GM23338 (cell line): ENCODE measurements around the gene SBF2. TPM values are rescaled to one million over a fixed set of nuclear protein-coding genes. Genes with fewer than 3 reads are reported as not detected.

ENCODE experiments used
- ATAC-seq: fragments of 200-7000 bp; cut with Tn5 transposase; 3 replicates; pipeline ENCODE4 v1.9.1; 2020
- DNase-seq: peaks from one replicate; pipeline ENCODE4 v3.0.0-alpha.2; 2015; ENCODE audit warnings: low spot score
- H2AFZ ChIP-seq: fragments of 200-600 bp; sonication (generic); 2 replicates; pipeline ENCODE4 v1.8.0; 2016; ENCODE audit warnings: antibody characterized with exemption, mild to moderate bottlenecking, moderate library complexity
- H3F3A ChIP-seq: fragments of 200-600 bp; sonication (generic); replicated peaks from 2 replicates; pipeline ENCODE4 v1.8.0; 2017; ENCODE audit warnings: antibody characterized with exemption, mixed run types, low read depth
- H3K27ac ChIP-seq: fragments of 200-600 bp; sonication (generic); 2 replicates; pipeline ENCODE4 v1.6.1; 2016; ENCODE audit warnings: low read depth
- H3K27me3 ChIP-seq: fragments of 200-600 bp; sonication (generic); 2 replicates; pipeline ENCODE4 v1.8.0; 2016; ENCODE audit warnings: mild to moderate bottlenecking, mixed run types, moderate library complexity; ENCODE audit not compliant: insufficient read depth
- H3K36me3 ChIP-seq: fragments of 200-600 bp; sonication (generic); 2 replicates; pipeline ENCODE4 v1.8.0; 2016; ENCODE audit warnings: mild to moderate bottlenecking; ENCODE audit not compliant: insufficient read depth
- H3K4me1 ChIP-seq: fragments of 200-600 bp; sonication (generic); 2 replicates; pipeline ENCODE4 v1.8.0; 2016; ENCODE audit warnings: mild to moderate bottlenecking, moderate library complexity; ENCODE audit not compliant: insufficient read depth
- H3K4me2 ChIP-seq: fragments of 200-600 bp; sonication (generic); 2 replicates; pipeline ENCODE4 v1.7.1; 2017; ENCODE audit warnings: mixed run types
- H3K4me3 ChIP-seq: fragments of 200-600 bp; sonication (generic); 2 replicates; pipeline ENCODE4 v1.6.1; 2016; ENCODE audit warnings: mixed run types
- H3K79me2 ChIP-seq: fragments of 200-600 bp; sonication (generic); replicated peaks from 2 replicates; pipeline ENCODE4 v1.8.0; 2017; ENCODE audit warnings: mild to moderate bottlenecking; ENCODE audit not compliant: insufficient read depth
- H3K9me2 ChIP-seq: fragments of 200-600 bp; sonication (generic); 2 replicates; pipeline ENCODE4 v1.8.0; 2017; ENCODE audit not compliant: insufficient read depth
- H4K20me1 ChIP-seq: fragments of 200-600 bp; sonication (generic); replicated peaks from 2 replicates; pipeline ENCODE4 v1.8.0; 2017; ENCODE audit warnings: mild to moderate bottlenecking; ENCODE audit not compliant: insufficient read depth
- H3K27ac Mint-ChIP-seq: 2 replicates; pipeline ENCODE4 v1.8.0; 2020; ENCODE audit warnings: inconsistent platforms, mild to moderate bottlenecking, moderate library complexity, mixed read lengths
- H3K27me3 Mint-ChIP-seq: 3 replicates; pipeline ENCODE4 v1.8.0; 2022; ENCODE audit warnings: low read depth, mild to moderate bottlenecking, moderate library complexity, mixed read lengths, inconsistent platforms; ENCODE audit not compliant: insufficient read depth, poor library complexity
- H3K36me3 Mint-ChIP-seq: 3 replicates; pipeline ENCODE4 v1.8.0; 2021; ENCODE audit warnings: low read depth, mild to moderate bottlenecking, inconsistent platforms, moderate library complexity, mixed read lengths
- H3K4me1 Mint-ChIP-seq: 3 replicates; pipeline ENCODE4 v1.8.0; 2020; ENCODE audit warnings: mild to moderate bottlenecking, inconsistent platforms, mixed read lengths
- H3K4me3 Mint-ChIP-seq: 3 replicates; pipeline ENCODE4 v1.8.0; 2021; ENCODE audit warnings: moderate library complexity, mild to moderate bottlenecking, inconsistent platforms, mixed read lengths
- H3K9me3 Mint-ChIP-seq: 3 replicates; pipeline ENCODE4 v1.8.0; 2020; ENCODE audit warnings: moderate library complexity, mild to moderate bottlenecking, inconsistent platforms, mixed read lengths
- CREB1 ChIP-seq: fragments of 250-450 bp; sonication (Bioruptor Pico); IDR thresholded peaks from 2 replicates; pipeline ENCODE4 v1.5.0; 2020; ENCODE audit warnings: low read depth, mild to moderate bottlenecking, moderate library complexity
- EZH2 ChIP-seq: fragments of 200-600 bp; sonication (generic); IDR thresholded peaks from one replicate; pipeline ENCODE4 v1.8.0; 2017; ENCODE audit warnings: antibody characterized with exemption, mild to moderate bottlenecking, low read depth; ENCODE audit not compliant: unreplicated experiment
- EZH2phosphoT487 ChIP-seq: fragments of 200-600 bp; sonication (generic); IDR thresholded peaks from one replicate; pipeline ENCODE4 v1.8.1; 2018; ENCODE audit warnings: antibody characterized with exemption; ENCODE audit not compliant: unreplicated experiment
- JUNB ChIP-seq: IDR thresholded peaks from one replicate; pipeline ENCODE4 v1.6.1; 2016; ENCODE audit warnings: antibody characterized with exemption; ENCODE audit not compliant: unreplicated experiment
- NANOG ChIP-seq: IDR thresholded peaks from 2 replicates; pipeline ENCODE4 v1.6.1; 2016; ENCODE audit warnings: antibody characterized with exemption, borderline replicate concordance
- POLR2AphosphoS5 ChIP-seq: IDR thresholded peaks from 2 replicates; pipeline ENCODE4 v1.6.1; 2016; ENCODE audit warnings: antibody characterized with exemption, low read depth
- REST ChIP-seq: IDR thresholded peaks from one replicate; pipeline ENCODE4 v1.6.1; 2018; ENCODE audit warnings: antibody characterized with exemption; ENCODE audit not compliant: unreplicated experiment
- STAT1 ChIP-seq: IDR thresholded peaks from one replicate; pipeline ENCODE4 v1.6.1; 2016; ENCODE audit warnings: antibody characterized with exemption; ENCODE audit not compliant: unreplicated experiment
- ZNF114 ChIP-seq: fragments of 250-450 bp; sonication (Bioruptor Pico); IDR thresholded peaks from 2 replicates; pipeline ENCODE4 v1.5.0; 2020; ENCODE audit warnings: mild to moderate bottlenecking, moderate library complexity
- ZNF331 ChIP-seq: fragments of 250-450 bp; sonication (Bioruptor Pico); IDR thresholded peaks from 2 replicates; pipeline ENCODE4 v1.5.0; 2020; ENCODE audit warnings: low read depth, mild to moderate bottlenecking, moderate library complexity
- ZNF462 ChIP-seq: fragments of 250-450 bp; sonication (Bioruptor Pico); IDR thresholded peaks from 2 replicates; pipeline ENCODE4 v1.5.0; 2020; ENCODE audit warnings: mild to moderate bottlenecking, moderate library complexity
- polyA plus RNA-seq: library from polyadenylated mRNA; unstranded; fragments of >200 nt; fragmentation: Nextera tagmentation; extraction: Ambion mirVana; gene quantifications from 2 replicates; pipeline ENCODE4 v1.2.1, GENCODE V29; 2016
- total RNA-seq: library from RNA; depleted of rRNA; stranded (reverse); fragments of >200 nt; shearing (Covaris generic); gene quantifications from 2 replicates; pipeline ENCODE4 v1.2.3, GENCODE V29; 2014
- TF ChIP-seq, protein P1 (sequence below): IDR thresholded peaks from 2 replicates; pipeline ENCODE4 v1.6.1; 2016; ENCODE audit warnings: antibody characterized with exemption

The SBF2 gene
- total and polyA plus RNA-seq, 2 experiments from 2014 or later, result 25.6 to 53.5 TPM

- peaks cover 10% of the 10 kb centered on the region; the same call in 1 of the 2 replicates for H3K36me3 ChIP-seq
- Mint-ChIP-seq H3K27me3 (peaks cover 1% of the 10 kb centered on the region), H3K4me3 (no peak overlapping the region), H3K36me3 (peaks cover 29% of the 10 kb centered on the region), H3K4me1 (peaks cover 5% of the 10 kb centered on the region; the same call in 2 of the 3 replicates), H3K9me3 (peaks cover 29% of the 10 kb centered on the region), H3K27ac (no peak overlapping the region)
- no peaks in the 10 kb centered on the region for H3K4me1 ChIP-seq
- H3K4me2 ChIP-seq, result no peak overlapping the region
- no peak overlapping the region for H3K4me3 ChIP-seq
- H2AFZ ChIP-seq, result no peak overlapping the region
- no peak for ATAC-seq
- no peaks in the 10 kb centered on the region for H3K27me3 ChIP-seq
- no peaks in the 10 kb centered on the region for H4K20me1 ChIP-seq
- H3K79me2 ChIP-seq, result peaks cover 11% of the 10 kb centered on the region
- DNase-seq, result no peak
- H3K27ac ChIP-seq, result no peak overlapping the region
- no peaks in the 10 kb centered on the region for H3F3A ChIP-seq
- H3K9me2 ChIP-seq, result no peaks in the 10 kb centered on the region
- TF ChIP-seq JUNB (no peak), EZH2phosphoT487 (no peak), NANOG (no peak)
Measured at GRCh38 chr11:10221342-10221741, 72.7 kb downstream of the SBF2 start.

GRCh38 chr11:10211470-10211869 lies 82.5 kb downstream of the SBF2 start:
- Histone ChIP-seq H3F3A (no peaks in the 10 kb centered on the region), H3K27me3 (no peaks in the 10 kb centered on the region), H3K4me1 (peaks cover 10% of the 10 kb centered on the region), H3K79me2 (peaks cover 5% of the 10 kb centered on the region), H3K36me3 (no peaks in the 10 kb centered on the region), H3K4me2 (no peak overlapping the region), H4K20me1 (no peaks in the 10 kb centered on the region), H3K9me2 (no peaks in the 10 kb centered on the region), H3K27ac (no peak overlapping the region), H2AFZ (no peak overlapping the region), H3K4me3 (no peak overlapping the region)
- Mint-ChIP-seq H3K9me3 (no peaks in the 10 kb centered on the region), H3K27me3 (no peaks in the 10 kb centered on the region), H3K4me1 (peaks cover 7% of the 10 kb centered on the region; the same call in 2 of the 3 replicates), H3K4me3 (no peak overlapping the region), H3K27ac (no peak overlapping the region), H3K36me3 (no peaks in the 10 kb centered on the region; the same call in 2 of the 3 replicates)
- DNase-seq, result no peak
- no peak for ATAC-seq
- no peak for TF ChIP-seq POLR2AphosphoS5
- TF ChIP-seq EZH2, result no peak
- no peak for TF ChIP-seq ZNF331 (CRISPR knock-in tag)
- TF ChIP-seq, protein P1, sequence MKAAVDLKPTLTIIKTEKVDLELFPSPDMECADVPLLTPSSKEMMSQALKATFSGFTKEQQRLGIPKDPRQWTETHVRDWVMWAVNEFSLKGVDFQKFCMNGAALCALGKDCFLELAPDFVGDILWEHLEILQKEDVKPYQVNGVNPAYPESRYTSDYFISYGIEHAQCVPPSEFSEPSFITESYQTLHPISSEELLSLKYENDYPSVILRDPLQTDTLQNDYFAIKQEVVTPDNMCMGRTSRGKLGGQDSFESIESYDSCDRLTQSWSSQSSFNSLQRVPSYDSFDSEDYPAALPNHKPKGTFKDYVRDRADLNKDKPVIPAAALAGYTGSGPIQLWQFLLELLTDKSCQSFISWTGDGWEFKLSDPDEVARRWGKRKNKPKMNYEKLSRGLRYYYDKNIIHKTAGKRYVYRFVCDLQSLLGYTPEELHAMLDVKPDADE, result no peak
- TF ChIP-seq ZNF462 (CRISPR knock-in tag), result no peak
- TF ChIP-seq CREB1 (CRISPR knock-in tag), result no peak
- no peak for TF ChIP-seq STAT1
- TF ChIP-seq ZNF114, result no peak
- TF ChIP-seq JUNB, result no peak
- no peak for TF ChIP-seq REST
